Suppressor macrophage treated with lipopolysaccharide for 1 hour (primary cell): ENCODE measurements around the gene DUSP7.

ENCODE experiments used
- DNase-seq, 3 donors: peaks; one replicate each; pipeline ENCODE4 v3.0.0-alpha.2; 2020 to 2022

DUSP7 gene

DNA sequence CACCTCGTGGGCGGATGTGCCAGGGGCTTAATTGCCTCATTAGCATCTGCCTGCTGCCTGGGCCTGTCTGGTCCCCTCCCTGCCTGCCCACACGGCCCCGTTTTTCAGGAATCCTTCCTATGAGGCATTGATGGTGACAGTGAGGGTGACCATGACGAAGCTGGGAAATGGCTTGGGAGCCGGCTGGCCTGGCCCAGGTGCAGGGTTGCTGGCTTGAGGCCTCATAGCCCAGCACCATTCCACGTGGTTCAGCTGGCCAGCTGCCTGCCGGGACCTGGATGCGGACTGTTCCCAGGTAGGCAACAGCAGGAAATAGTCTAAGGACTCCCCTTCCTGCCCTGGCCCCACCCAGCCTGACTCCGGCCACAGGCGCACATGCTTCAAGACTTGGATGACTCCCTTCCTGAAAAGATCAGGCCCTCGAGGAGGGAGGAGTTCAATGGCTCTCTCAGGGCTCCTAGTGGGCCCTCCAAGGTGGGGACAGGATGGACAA, 8.9 kb upstream of the DUSP7 start:
- no peak for DNase-seq

DNA sequence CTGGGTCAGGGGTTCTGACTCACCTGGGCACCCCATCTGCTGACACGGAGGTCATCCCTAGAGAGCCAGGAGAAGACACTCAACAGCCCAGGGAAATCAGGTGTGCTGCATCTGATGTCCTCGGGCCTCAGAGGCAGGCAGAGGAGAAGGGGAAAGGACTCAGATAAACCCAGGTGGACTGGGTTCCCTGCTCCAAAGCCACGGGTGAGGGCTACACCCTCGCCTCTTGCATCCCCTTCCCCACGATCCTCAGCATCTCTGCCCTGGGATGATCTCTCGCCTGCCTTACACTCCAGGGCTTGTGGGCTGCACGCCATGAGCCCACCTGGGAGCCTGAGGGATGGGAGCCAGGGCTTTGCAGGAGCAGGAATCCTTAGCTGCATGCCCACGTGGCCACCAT, 8.2 kb upstream of the DUSP7 start:
- DNase-seq = no peak

DNA sequence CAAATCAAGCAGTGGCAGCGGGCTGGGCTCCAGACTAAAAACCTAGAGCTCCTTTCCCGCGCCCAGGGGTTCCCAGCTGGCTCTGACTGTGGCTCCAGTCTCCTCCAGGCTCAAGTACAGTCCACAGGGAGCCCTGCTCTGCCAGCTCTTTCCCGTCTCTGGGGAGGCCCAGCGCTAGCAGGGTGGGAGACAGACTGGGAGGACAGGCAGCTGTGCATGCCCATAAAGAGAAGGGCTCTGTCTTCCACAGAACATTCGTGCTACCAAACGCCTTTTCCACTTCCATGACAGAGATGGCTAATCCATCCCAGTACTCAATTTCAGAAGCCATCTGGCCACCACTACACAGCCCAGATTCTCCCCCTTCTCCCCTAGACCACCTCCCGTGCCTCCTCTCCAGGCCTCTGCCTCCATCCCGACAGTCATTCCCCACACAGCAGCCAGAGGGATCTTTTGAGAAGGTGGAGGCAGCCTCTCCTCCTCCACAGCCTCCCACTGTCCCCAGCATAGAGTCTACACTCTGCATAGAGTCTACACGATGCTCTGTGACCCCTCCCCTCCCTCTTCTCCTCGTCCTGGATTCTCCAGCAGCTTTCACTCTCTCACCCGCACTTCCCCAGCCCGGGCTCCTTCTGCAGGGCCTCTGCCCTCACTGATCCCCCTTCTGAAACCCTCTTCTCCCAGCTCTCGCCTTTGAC, 6.8 kb upstream of the DUSP7 start:
- no peak for DNase-seq

DNA sequence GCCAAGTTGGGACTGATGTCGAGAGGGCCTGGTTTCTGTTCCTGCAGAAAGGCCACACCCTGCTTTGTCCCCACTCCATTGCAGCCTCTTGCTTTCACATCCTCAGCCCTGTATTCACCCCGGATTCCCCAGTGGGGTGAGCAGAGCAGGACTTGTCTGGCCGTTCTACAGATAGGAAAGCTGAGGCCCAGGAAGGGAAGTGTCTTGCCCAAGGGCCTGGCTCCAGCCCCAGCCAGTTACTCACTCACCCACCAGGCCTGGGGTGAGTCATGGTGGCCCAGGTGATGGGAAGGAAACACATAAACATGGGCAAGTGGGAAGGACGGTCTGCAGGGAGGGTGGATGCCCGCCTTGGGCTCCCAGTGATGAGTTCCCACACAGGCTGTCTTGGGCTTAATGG, 6.1 kb upstream of the DUSP7 start:
- DNase-seq = peak; percentile 86 to 91 (median 90)

DNA sequence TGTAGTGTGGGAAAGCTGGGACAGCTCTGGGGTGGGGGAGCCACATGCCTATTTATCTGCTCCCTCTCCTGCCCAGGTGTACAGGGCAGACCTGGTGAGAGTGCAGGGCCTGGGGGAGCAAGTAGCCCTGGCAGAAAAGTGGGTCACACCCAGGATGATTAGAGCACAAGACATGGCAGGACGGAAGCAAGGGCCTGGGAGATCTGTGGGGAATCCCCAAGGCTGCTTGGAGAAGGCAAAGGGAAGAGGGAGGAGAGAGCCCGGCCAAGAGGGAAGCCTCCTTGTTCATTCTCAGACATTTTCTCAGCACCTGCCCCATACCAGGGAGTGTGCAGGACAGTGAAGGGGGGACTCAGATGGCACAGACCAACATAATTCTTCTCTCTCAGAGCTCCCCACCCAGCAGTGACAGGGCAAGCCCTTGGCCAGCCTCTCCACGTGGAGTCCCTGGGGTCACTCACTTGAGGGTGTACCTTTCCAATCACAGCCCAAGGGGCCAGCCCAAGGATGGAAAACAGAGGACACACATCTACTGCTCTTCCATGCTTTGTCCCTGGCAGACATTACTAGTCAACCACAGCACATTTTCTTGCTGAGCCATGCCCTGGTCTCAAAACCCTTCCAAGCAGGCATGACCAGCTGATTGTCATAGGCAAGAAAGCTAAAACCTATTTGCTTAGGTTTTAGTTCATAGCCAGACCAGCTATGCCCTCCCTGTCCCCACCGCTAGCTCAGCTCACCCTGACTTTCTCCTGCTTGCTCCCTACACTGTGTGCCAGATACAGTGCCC, 4.9 kb upstream of the DUSP7 start:
- DNase-seq = peak; percentile 60 to 77 (median 67)

DNA sequence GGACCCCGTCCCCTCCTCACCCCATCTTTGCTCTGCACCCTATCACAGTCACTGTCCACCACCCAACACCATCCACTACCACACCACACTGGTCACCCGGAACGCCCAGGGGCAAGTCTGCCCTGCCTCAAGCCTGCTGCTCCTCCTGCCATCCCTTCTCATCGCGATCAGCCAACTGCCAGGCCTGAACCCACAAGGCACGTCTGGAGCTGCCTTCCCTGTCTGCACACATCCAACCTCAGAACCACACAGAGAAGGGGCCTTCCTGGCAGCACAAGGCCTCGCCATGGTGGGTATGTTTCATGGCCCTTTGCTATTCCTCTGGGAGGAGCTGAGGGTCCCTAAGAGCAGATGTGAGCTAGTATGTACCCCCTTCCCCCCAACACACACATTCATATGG, 3.4 kb upstream of the DUSP7 start:
- DNase-seq = no peak

DNA sequence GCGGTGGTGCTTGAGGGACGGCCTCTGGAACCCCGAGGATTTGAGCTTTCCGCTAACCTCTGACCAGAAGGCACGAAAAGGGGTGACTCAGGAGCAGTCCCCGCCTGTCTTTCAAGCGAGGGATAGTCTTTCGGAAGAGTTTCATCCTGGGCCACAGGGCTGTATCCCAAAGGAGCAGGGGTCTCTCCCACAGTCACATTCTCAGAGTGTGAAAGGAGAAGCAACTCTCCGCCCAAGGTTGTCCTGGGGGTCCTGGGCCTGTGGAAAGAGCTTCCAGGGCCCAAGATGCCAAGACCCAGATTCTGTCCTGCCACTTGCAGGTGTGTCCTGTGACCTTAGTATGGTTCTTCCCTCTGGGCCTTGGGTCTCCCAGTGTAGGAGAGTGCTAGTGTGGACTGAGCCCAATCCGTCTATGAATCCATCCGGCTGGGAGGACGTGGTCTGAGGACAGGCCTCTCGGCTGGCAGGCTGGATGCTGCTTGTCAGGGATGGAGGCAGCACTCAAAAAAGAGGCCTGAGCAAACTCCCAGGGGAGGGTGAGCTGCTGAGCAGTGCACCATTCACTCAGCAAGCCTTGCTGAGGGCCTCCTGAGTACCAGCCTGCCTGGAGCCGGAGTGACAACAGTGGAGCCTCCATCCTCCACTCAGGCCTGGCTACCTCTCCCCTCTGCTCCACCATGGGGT, 1.6 kb upstream of the DUSP7 start:
- no peak for DNase-seq

DNA sequence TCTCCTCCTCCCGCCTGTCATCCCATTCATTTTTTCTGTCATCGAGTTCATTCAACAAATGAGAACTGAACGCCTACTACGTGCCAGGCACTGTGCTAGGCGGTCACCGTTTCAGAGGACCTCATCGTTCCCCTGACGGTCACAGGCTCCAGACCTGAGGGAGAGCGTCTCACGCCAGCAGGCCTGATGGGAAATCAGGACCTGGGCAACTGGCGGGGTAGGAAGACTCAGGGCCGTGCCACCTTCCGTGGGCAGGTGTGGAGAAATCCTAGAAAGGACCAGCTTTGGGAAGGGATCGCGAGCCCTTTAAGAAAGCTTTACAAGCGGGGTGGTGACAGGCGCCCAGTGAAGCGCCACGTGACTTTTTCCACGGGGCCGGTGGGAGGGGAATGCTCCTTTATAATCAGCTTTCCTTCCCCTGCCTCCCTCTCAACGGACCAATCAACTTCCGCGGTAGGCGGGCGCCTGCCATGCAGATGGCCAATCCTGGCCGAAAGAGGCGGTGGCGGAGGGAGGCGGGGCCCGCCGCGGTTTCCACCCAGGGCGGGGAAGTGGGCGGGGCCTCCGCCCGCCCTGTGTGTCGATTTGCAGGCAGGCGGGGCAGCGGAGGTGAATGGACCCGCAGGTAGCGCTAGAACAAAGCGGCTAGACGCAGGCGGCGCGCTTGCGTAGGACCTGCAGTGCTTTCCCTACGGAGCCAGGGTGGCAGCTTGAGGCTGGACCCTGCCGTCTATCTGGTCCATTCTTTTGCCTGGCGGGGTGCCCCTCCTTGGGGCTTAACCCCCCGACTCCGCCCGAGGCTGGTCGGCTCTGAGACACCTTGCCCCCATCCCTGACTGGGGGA, 819 bp upstream of the DUSP7 start:
- peak; percentile 99 to 100 (median 99) for DNase-seq

DNA sequence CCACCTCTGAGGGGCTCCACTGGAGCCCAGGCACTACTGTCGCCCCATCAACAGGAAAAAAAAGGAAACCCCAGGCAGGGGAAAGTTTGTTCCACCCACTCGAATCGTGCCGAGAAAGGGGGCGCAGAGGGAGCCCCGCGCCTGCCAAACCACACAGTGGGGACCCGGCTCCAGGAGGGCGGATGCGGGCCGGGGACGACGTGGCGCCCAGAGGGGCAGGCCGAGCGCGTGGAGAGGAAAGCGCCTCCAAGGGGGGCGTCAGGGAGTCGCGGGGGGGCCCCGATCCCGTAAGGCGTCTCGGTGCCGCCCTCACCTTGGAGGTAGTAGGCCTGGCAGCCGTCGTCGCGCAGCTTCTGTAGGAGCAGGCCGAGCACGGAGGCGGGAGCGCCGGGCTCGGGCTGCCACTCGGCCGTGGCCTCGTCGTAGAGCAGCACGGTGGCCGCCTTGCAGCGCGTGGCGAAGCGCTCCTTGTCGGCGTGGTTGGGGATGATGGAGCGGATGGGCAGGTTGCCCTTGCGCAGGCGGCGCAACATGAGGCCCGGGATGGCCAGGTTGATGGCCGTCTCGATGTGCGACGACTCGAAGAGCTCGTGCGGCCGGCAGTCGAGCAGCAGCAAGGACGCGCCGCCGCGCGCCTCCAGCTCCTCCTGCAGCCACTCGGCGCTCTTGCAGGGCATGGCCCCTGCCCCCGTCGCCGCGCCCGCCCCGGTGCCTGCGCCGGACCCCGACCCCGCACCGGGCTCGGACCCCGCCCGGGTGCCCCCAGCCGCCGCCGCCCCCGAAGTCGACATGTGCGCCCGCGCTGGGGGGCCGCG, 627 bp downstream of the DUSP7 start:
- DNase-seq = peak; percentile 44 to 76 (median 63)

DNA sequence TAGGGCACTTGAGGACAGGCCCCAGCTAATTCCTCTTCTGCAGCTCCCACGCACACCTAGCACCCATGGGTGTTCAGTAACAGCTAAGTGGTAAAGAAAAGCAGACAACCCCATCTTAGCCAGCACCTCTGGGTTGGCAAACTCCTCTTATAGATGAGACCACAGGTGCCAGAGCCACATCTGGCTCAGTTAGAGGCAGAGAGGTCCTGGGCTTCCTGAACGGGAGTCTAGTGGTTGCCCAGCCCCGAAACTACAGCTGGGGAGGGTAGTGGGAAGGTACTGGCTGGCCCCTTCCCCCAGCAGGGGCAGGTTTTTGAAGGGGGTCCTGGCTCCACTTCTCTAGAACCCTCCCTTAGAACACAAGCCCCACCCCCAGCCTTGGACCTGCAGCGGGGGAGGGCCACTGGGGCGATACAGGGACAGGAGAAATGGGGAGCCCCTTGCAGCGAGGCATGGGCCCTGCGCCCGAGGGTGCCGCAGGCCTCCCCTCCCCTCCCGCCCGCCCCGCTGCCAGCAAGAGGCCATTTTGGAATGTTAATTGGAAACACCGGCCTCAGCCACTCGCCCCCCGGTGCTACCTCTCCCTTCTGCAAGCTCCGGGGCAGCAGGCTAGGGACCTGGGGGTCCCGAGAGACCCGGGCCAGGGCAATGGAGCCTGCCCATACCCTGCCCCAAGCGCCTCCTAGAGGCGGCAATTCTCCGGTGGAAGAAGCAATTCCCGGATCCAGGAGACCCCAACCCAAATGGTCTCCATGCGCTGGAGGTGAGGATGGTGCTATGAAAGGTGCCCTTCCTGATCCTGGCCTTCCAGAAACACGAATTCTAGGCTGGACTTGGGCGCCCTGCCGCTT, 1.5 kb downstream of the DUSP7 start:
- DNase-seq = peak; percentile 31 to 42 (median 41)

DNA sequence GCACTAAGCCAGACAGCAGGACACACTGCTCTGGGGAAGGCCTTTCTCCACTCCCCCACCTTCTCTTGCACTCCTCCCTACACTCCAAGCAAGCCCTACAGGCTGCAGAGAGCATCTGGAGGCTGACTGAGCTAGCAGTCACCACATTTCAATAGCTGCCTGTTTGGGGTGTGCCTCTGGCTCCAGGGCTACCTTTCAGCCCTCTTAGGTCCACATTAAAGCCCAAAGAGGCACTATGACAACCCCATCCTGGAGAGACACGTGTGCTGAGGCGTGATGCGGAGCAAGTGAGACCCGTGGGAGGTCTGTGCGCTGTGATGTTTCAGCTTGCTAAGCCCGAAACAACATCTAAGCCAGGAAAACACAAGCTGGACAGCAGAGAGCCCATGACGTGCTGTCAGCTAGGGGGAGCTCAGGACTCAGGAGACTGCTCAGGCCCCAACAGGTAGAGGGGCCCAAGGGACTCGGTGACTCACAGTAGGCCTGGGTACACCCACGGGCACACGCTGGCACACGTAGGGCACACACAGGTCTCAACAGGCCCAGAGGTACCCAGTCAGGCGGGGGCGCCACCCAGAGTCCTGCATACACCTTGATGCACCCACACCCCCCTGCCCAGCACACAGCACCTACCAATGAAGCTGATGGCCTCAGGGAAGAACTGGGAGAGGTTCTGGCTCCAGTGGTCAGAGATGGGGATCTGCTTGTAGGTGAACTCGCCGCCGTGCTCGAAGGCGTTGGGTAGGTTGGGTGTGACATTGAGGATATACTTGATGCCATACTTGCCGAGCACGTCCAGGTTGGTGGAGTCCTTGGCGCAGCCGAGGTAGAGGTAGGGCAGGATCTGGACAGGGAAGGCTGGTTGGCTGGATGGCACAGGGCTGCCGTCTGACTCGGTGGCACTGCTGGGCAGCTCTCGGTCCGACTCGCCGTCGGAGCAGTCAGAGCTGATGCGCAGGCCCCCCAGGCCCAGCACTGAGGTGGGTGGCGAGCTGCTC, 2.8 kb downstream of the DUSP7 start:
- DNase-seq = no peak

DNA sequence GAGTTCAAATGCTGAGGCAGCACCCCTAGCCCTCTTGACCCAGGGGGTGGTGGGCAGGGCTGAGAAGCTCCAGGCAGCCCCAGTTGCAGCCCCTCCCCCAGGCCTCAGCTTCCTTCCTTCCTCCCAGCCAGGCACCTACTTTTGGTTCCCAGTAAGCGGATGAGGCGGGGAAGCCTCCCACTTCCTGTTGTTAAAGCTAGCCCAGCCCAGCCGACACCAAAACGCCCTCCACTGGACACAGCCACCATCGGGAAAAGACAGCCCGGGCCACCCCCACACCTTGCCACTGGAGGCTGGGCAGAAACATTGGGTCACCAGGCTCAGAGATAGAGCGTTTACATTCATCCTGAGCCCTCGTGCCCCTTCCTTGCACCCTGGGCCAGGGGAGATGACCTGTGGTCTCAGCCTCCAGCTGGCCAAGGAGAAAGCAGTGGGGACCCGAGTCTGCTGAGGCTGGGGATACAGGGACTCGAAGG, 3.5 kb downstream of the DUSP7 start:
- peak; percentile 87 to 92 (median 89) for DNase-seq

DNA sequence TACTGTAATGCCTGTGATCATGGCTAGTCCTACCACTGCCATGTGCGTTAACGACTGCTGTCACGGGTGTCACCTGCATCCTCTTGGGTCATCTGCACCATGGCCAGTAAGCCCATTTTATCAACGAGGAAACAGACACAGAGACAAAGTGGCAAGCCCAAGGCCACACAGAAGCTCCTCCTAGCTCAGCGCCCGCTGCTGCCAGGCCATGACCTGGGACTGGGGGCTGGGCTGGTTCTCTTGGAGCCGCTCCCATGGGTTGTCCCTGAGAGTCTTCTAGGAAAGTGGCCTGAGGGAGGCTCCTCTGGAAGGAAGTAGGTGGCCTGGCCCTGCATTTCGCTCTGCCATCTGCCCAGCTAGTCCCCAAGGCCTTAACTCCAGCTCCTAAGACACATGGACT, 4.9 kb downstream of the DUSP7 start:
- DNase-seq = no peak

DNA sequence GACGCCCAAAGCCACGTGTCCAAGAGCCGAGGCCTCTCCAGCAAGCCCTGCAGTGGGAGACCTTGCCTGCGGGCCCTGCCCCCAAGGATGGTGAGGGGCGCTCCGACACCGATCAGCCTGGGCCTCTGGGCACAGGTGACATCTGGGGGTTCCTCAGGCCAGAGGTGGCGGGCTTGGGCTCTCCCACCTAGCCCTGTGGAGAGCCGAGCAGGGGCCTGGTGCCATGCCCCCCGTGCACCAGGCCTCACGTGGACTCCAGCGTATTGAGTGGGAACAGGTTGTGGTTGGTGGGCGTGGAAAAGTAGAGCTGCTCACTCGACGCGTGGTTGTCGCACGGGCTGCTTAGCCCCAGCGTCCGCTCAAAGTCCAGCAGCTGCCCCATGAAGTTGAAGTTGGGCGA, 5.8 kb downstream of the DUSP7 start:
- DNase-seq = no peak

DNA sequence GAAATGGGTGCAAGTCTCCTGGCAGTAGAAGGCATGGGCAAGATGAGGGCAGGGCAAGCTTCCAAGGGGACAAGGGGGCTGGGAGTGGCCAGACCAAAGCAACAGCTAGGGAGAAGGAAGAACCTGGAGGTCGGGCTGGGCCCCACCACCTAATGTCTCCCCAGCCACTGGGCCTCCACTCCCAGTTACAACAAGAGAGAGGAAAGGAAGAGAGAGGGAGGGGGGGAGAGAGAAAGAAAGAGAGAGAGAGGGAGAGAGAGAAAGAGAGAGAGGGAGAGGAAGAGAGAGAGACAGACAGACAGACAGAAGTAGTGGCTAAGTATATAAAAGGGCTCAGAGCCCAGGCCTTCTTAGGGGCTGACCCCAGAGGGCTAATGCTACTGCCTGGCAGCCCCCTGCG, 6.9 kb downstream of the DUSP7 start:
- DNase-seq = no peak

DNA sequence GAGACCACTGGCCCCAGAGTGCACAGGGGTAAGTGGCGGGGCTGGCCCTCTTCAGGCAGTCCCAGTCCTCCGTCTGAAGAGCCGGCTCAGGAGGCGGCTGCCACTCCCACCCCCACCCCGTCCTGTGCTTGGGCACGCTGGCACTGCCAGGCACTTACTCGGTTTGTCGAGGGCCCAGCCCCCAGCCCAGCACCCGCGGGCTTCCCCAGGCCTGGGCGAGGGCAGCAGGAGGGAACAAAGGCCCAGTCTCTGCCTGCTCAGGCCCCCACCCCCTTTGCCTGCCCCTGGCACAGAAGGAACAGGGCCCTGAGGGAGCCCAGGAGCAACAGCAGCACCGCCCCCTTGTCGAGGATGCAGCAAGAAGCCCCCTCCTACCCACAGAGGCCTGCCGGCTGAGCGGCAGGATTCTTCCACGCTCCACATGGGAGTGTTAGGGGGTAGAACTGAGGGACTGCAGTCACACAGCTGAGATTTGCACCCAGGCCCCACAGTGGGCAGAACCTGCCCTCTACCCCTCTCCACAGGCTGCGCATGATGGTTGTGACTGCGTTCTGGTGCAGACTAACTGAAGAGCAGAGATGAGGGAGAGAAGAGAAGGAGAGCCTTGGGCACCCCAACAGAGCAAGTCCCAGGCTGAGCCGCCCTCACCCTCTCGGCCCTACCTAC, 8.9 kb downstream of the DUSP7 start:
- no peak for DNase-seq

DNA sequence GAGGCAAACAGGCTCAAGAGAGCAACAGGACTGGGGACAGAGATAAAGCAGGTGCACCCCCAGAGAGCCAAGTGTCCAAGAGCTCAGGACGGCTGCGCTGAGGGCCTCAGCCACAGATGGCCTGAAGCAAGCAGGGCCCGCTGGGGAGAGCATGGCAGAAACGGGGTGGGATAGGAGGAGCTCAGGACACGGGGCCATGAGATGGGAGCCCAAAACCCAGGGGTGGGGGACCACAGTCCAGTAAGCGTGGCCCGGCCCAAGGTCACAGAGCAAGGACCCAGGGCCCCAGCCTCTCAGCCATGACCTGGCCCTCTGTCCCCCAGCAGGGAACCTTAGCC, 9.5 kb downstream of the DUSP7 start:
- DNase-seq = no peak

DNA sequence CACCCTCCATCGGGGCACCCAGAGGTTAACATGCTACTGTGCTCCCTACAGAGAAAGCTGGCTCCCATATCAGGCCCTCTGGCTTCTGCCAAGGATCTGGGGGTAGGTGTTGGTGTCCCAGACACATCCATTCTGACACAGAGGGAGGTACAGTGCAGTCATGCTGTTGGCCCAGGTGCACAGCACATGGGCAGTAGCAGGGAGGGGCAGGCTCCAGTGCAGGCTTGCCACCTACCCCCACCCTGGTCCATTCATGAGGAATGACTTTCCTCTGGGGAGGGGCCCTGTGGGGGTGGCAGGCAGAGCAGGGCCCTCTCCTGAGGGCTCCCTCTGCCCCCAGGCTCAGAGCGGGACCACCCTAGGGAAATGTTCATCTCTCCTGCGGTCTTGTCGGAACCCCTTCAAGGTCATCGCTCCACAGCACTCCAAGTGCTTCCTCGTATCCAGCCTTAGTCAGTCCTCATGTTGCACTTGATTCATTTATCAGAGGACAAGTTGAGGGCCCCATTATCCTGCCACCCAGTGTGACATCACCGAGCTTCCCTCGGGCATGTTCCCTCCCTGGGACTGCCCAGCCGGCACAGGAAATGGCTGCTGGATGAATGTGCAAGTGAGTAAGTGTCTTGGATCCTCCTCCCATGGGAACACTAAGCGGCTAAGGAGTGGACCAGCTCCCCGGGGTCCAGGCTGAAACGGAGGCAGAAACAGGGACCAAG, 10.0 kb downstream of the DUSP7 start:
- DNase-seq = no peak
